GM21825 (cell line): Measurements from ENCODE around the gene ZNF777.
"Not testable (repeated sequence)": the region's sequence is repeated elsewhere in the genome, so short reads cannot be mapped to it uniquely, and the experiment has no call there.

Source experiments
- ATAC-seq: cut with Tn5 transposase; IDR thresholded peaks from one replicate; pipeline ENCODE4 v1.9.1; 2021; ENCODE audit warnings: mild to moderate bottlenecking, moderate library complexity; ENCODE audit not compliant: unreplicated experiment

Gene ZNF777

GRCh38 chr7:149420006-149420405, 40.9 kb downstream of the ZNF777 start:
- no peak for ATAC-seq

DNA sequence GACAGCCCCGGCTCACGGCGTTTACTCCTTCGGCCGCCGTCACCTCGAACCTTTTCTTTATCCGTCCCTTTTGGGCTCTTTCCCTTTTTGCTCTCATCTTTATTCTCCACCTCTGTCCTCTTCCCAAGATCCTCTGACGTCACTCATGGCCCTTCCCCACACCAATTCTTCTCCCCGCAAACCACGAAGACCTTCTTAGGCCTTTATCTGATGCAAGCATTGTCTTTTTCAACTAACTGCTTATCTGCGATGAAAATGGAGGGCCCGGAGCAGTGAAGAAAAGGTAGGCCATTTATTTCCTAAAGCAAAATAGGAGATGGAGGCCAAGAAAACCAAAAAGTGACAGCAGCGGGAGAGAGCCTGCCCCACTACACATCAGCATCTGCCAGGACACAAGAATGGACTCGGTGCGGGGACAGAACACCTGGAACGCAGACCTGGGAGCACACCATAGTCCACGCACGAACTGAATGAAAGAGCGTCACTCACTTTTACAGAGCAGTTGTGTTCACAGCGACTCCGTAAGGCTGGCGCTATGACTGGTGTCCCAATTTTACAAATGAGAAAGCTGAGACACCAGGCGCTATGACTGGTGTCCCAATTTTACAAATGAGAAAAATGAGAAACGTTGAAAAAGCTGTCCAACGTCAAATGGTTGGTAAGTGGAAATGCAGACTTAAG, 45.3 kb downstream of the ZNF777 start:
- no peak for ATAC-seq

GRCh38 chr7:149414745-149415390, 46.0 kb downstream of the ZNF777 start:
- ATAC-seq = no peak

DNA sequence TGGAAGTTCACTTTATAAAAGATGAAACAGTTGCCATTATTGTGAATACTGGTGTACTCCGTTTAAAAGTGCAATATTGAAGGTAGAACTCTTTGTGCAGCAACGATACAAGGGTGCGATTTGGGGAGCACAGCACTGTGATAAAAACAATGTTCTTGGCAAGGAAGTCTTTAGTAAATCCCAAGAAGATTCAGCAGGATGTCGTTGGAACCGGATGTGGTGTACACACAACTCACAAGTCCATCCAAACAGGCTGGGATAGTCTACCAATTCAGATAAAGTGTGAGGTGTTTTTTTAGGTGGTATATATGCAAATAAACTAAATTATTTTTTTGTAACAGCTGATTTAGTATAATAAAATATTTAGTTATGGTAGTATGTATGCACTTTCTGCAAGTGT, 46.7 kb downstream of the ZNF777 start:
- no peak for ATAC-seq

- not testable (repeated sequence) for ATAC-seq
Observed at GRCh38 chr7:149413083-149413482, 47.8 kb downstream of the ZNF777 start.

- peak; percentile 54 for ATAC-seq
Observed at GRCh38 chr7:149409895-149410294, 51.0 kb downstream of the ZNF777 start.

- no peak for ATAC-seq
Observed at GRCh38 chr7:149404825-149405224, 56.0 kb downstream of the ZNF777 start.

- ATAC-seq = no peak
Observed at GRCh38 chr7:149404396-149404795, 56.5 kb downstream of the ZNF777 start.

GRCh38 chr7:149398195-149398820, 62.6 kb downstream of the ZNF777 start:
- no peak for ATAC-seq

DNA sequence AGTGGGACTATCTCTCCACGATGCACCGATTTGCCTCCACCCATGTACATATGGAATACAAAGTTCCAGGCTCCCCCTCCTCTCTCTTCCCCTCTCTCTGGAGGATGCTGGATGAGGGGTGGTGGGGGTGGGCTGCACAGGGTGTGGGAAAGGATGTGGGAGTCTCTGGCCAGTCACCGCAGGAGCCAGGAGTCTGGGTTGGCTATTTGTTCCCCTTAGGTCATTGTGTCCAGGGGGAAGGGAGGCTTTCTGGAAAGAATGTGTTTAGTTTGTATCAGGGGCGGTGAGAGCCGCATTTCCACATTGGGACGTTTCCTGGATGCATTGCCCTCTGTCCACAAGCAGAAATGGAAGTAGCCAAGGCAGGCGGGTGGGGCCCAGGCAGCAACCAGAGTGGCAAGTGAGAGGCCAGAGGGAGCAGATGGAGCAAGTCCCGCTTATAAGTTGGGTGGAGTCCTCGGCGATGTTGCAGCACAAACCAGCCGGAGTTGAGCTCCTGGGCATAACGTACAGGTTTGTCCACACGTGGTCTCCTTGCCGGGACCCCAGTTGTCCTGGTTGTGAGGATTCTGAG, 63.3 kb downstream of the ZNF777 start:
- no peak for ATAC-seq

DNA sequence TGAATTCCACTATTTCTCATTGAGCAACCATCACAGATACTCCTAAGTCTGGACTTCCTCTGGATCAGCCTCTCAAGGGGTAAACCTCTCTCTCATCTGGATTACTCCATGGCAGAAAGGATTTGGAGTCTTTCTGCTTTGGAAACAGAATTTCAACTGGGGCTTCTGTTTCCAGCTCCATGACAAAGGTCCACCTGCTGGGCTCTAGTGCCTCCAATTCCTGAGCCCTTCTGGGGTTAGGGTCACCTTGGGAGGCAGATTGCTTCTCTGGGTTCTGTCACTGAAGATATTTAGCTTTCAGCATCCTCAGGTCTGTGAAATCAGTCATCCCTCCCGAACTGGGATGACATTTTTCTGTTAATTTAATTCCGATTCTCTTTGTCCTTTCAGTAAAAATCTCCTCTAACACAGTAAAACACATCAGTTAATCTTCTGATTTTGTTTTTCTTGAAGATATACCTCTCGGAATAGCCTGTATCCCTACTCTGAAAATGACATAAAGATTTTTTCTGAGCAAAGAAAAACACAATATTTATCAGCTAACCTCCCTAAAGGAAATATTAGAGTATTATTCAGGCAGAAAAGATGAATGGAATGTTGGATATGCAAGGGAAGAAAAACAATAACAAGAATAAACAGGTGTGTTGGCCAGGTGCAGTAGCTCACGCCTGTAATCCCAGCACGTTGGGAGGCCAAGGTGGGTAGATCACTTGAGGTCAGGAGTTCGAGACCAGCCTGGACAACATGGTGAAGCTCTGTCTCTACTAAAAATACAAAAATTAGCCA, 72.1 kb downstream of the ZNF777 start:
- not testable (repeated sequence) for ATAC-seq

GRCh38 chr7:149386514-149386913, 74.3 kb downstream of the ZNF777 start:
- ATAC-seq = not testable (repeated sequence)

- ATAC-seq = no peak
Observed at GRCh38 chr7:149385195-149385950, 75.5 kb downstream of the ZNF777 start.
